ENCODE results near the gene HMGCL.

GRCh38 chr1:23838401-23838866 is 13.2 kb upstream of the HMGCL start:
- TF ChIP-seq CTCF (IDR thresholded peaks at IDR 0.05; ENCODE audit: low read length), result no peak
- TF ChIP-seq EZH2 (optimal IDR thresholded peaks at IDR 0.05; ENCODE audit: low read depth, low read length), result no peak

Measured in MM.1S (cell line).